PFSK-1 (cell line): Measurements from ENCODE around the gene PPP1R10.

Experiments used
- FOXP2 ChIP-seq: optimal IDR thresholded peaks from 2 replicates; pipeline ENCODE3; 2011; ENCODE audit warnings: borderline replicate concordance, control low read depth, inconsistent platforms; ENCODE audit not compliant: insufficient read depth; ENCODE audit errors: extremely low read length, extremely low read depth
- POLR2AphosphoS5 ChIP-seq: IDR thresholded peaks from 2 replicates; pipeline ENCODE4 v1.6.1; 2012; ENCODE audit warnings: low read depth, mild to moderate bottlenecking, control low read depth, low read length, moderate library complexity
- REST ChIP-seq, 2 experiments: IDR thresholded peaks; 2 replicates each; pipeline versions ENCODE4 v1.6.1 to v1.8.0; 2011 to 2012; ENCODE audit warnings: low read depth in 2 of 2, low read length in 2 of 2, control low read depth in 1 of 2, inconsistent platforms in 1 of 2, mild to moderate bottlenecking in 1 of 2, moderate library complexity in 1 of 2; ENCODE audit not compliant: insufficient read depth in 1 of 2
- SIN3A ChIP-seq: IDR thresholded peaks from 2 replicates; pipeline ENCODE4 v1.6.1; 2012; ENCODE audit warnings: mild to moderate bottlenecking, low read length, moderate library complexity, borderline replicate concordance; ENCODE audit not compliant: insufficient read depth
- TAF1 ChIP-seq: IDR thresholded peaks from 2 replicates; pipeline ENCODE4 v1.6.1; 2012; ENCODE audit warnings: low read length, control low read depth, borderline replicate concordance; ENCODE audit not compliant: insufficient read depth

The PPP1R10 gene

GRCh38 chr6:30555816-30556065 lies 61.3 kb downstream of the PPP1R10 start:
- TF ChIP-seq SIN3A (no peak), POLR2AphosphoS5 (no peak), REST (IDR thresholded peaks at IDR 0.05; ENCODE audit: insufficient read depth in 1 of 2, low read depth in 2 of 2, low read length in 2 of 2) (no peak), TAF1 (no peak), FOXP2 (no peak)

GRCh38 chr6:30554962-30555815 lies 61.9 kb downstream of the PPP1R10 start:
- TF ChIP-seq TAF1 (no peak), SIN3A (no peak), FOXP2 (no peak), REST (IDR thresholded peaks at IDR 0.05; ENCODE audit: insufficient read depth in 1 of 2, low read depth in 2 of 2, low read length in 2 of 2) (no peak), POLR2AphosphoS5 (no peak)

- no peak for TF ChIP-seq TAF1
- TF ChIP-seq FOXP2, result no peak
- TF ChIP-seq POLR2AphosphoS5, result no peak
- no peak for TF ChIP-seq SIN3A
- TF ChIP-seq REST (IDR thresholded peaks at IDR 0.05; ENCODE audit: insufficient read depth in 1 of 2, low read depth in 2 of 2, low read length in 2 of 2), result no peak
Observed at GRCh38 chr6:30554404-30554803, 62.6 kb downstream of the PPP1R10 start.
